H1 (cell line): ENCODE measurements around the gene SPTB. TPM values are rescaled to one million over a fixed set of nuclear protein-coding genes. Genes with fewer than 3 reads are reported as not detected.

Experiments
- CBX8 ChIP-seq: fragments of 300-800, 300-1000 bp; sonication (generic); IDR thresholded peaks from 2 replicates; pipeline ENCODE4 v1.7.1; 2016; ENCODE audit warnings: low read depth, low read length, borderline replicate concordance
- EP300 ChIP-seq, 2 experiments: IDR thresholded peaks; 1 replicate in 1 of 2; 2 replicates in 1 of 2; pipeline ENCODE4 v1.6.1; 2011 to 2012; ENCODE audit warnings: low read depth in 2 of 2, low read length in 2 of 2, mild to moderate bottlenecking in 2 of 2, borderline replicate concordance in 1 of 2, inconsistent platforms in 1 of 2, moderate library complexity in 1 of 2
- FOSL1 ChIP-seq: IDR thresholded peaks from 2 replicates; pipeline ENCODE4 v1.6.1; 2011; ENCODE audit warnings: mild to moderate bottlenecking, low read depth, low read length, moderate library complexity; ENCODE audit not compliant: insufficient read depth
- GTF2F1 ChIP-seq: IDR thresholded peaks from 2 replicates; pipeline ENCODE4 v1.6.1; 2012; ENCODE audit warnings: low read depth, low read length, improper control_type of control experiment, borderline replicate concordance
- SP2 ChIP-seq: IDR thresholded peaks from 2 replicates; pipeline ENCODE4 v1.6.1; 2012; ENCODE audit warnings: mild to moderate bottlenecking, low read length, inconsistent platforms
- polyA plus RNA-seq, 7 experiments: library from polyadenylated mRNA; depleted of rRNA in 3 of 7; stranded (reverse) in 5 of 7; unstranded in 2 of 7; fragments of >200 nt in 5 of 7; fragments of 200-250 nt in 2 of 7; gene quantifications; 1 replicate in 5 of 7; 2 replicates in 1 of 7; 4 replicates in 1 of 7; pipeline versions ENCODE4 v1.2.1 to v1.2.3, GENCODE V29; 2011 to 2013; ENCODE audit warnings: missing spikeins in 2 of 7, mixed read lengths in 2 of 7
- total RNA-seq: library from RNA; stranded (reverse); fragmentation: NEBNext Ultra II Directional; extraction: Animal tissue kit (Norgen Biotek cat#: 25700); gene quantifications from 2 replicates; pipeline ENCODE4 v1.2.1, GENCODE V29; 2021
- TF ChIP-seq, protein P1 (sequence below): fragments of 300-600 bp; sonication (generic); IDR thresholded peaks from 2 replicates; pipeline ENCODE4 v1.7.1; 2012; ENCODE audit warnings: low read length, moderate library complexity, mild to moderate bottlenecking, inconsistent platforms; ENCODE audit not compliant: insufficient replicate concordance
- TF ChIP-seq, protein P2 (sequence below): IDR thresholded peaks from 2 replicates; pipeline ENCODE4 v1.6.1; 2012; ENCODE audit warnings: inconsistent platforms
- TF ChIP-seq, protein P3 (sequence below), 3 experiments: IDR thresholded peaks; 1 replicate in 2 of 3; 2 replicates in 1 of 3; pipeline versions ENCODE4 v1.5.1 to v1.6.1; 2011; ENCODE audit warnings: low read length in 3 of 3, mild to moderate bottlenecking in 3 of 3, inconsistent platforms in 2 of 3, low read depth in 1 of 3, moderate library complexity in 1 of 3; ENCODE audit not compliant: insufficient read depth in 1 of 3; ENCODE audit errors: control extremely low read depth in 1 of 3

SPTB gene
- total and polyA plus RNA-seq, 2 of the 8 experiments (the other 6 are each of a cell fraction or from before 2014, with no cell fraction given): 0.30 to 2.4 TPM

DNA sequence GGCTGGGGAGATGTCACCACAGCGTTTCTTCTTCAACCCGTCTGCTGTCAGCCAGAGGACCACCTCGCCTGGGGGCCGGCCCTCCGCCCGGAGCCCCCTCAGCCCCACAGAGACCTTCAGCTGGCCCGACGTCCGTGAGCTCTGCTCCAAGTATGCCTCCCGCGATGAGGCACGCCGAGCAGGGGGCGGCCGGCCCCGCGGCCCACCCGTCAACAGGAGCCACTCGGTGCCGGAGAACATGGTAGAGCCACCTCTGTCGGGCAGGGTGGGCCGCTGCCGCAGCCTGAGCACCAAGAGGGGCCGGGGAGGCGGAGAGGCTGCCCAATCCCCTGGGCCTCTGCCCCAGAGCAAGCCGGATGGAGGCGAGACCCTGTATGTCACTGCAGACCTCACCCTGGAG is 136.6 kb downstream of the SPTB start (continued):
- TF ChIP-seq, protein P1, sequence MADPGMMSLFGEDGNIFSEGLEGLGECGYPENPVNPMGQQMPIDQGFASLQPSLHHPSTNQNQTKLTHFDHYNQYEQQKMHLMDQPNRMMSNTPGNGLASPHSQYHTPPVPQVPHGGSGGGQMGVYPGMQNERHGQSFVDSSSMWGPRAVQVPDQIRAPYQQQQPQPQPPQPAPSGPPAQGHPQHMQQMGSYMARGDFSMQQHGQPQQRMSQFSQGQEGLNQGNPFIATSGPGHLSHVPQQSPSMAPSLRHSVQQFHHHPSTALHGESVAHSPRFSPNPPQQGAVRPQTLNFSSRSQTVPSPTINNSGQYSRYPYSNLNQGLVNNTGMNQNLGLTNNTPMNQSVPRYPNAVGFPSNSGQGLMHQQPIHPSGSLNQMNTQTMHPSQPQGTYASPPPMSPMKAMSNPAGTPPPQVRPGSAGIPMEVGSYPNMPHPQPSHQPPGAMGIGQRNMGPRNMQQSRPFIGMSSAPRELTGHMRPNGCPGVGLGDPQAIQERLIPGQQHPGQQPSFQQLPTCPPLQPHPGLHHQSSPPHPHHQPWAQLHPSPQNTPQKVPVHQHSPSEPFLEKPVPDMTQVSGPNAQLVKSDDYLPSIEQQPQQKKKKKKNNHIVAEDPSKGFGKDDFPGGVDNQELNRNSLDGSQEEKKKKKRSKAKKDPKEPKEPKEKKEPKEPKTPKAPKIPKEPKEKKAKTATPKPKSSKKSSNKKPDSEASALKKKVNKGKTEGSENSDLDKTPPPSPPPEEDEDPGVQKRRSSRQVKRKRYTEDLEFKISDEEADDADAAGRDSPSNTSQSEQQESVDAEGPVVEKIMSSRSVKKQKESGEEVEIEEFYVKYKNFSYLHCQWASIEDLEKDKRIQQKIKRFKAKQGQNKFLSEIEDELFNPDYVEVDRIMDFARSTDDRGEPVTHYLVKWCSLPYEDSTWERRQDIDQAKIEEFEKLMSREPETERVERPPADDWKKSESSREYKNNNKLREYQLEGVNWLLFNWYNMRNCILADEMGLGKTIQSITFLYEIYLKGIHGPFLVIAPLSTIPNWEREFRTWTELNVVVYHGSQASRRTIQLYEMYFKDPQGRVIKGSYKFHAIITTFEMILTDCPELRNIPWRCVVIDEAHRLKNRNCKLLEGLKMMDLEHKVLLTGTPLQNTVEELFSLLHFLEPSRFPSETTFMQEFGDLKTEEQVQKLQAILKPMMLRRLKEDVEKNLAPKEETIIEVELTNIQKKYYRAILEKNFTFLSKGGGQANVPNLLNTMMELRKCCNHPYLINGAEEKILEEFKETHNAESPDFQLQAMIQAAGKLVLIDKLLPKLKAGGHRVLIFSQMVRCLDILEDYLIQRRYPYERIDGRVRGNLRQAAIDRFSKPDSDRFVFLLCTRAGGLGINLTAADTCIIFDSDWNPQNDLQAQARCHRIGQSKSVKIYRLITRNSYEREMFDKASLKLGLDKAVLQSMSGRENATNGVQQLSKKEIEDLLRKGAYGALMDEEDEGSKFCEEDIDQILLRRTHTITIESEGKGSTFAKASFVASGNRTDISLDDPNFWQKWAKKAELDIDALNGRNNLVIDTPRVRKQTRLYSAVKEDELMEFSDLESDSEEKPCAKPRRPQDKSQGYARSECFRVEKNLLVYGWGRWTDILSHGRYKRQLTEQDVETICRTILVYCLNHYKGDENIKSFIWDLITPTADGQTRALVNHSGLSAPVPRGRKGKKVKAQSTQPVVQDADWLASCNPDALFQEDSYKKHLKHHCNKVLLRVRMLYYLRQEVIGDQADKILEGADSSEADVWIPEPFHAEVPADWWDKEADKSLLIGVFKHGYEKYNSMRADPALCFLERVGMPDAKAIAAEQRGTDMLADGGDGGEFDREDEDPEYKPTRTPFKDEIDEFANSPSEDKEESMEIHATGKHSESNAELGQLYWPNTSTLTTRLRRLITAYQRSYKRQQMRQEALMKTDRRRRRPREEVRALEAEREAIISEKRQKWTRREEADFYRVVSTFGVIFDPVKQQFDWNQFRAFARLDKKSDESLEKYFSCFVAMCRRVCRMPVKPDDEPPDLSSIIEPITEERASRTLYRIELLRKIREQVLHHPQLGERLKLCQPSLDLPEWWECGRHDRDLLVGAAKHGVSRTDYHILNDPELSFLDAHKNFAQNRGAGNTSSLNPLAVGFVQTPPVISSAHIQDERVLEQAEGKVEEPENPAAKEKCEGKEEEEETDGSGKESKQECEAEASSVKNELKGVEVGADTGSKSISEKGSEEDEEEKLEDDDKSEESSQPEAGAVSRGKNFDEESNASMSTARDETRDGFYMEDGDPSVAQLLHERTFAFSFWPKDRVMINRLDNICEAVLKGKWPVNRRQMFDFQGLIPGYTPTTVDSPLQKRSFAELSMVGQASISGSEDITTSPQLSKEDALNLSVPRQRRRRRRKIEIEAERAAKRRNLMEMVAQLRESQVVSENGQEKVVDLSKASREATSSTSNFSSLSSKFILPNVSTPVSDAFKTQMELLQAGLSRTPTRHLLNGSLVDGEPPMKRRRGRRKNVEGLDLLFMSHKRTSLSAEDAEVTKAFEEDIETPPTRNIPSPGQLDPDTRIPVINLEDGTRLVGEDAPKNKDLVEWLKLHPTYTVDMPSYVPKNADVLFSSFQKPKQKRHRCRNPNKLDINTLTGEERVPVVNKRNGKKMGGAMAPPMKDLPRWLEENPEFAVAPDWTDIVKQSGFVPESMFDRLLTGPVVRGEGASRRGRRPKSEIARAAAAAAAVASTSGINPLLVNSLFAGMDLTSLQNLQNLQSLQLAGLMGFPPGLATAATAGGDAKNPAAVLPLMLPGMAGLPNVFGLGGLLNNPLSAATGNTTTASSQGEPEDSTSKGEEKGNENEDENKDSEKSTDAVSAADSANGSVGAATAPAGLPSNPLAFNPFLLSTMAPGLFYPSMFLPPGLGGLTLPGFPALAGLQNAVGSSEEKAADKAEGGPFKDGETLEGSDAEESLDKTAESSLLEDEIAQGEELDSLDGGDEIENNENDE: no peak
- no peak for TF ChIP-seq CBX8
- no peak for TF ChIP-seq SP2
- TF ChIP-seq, protein P2, sequence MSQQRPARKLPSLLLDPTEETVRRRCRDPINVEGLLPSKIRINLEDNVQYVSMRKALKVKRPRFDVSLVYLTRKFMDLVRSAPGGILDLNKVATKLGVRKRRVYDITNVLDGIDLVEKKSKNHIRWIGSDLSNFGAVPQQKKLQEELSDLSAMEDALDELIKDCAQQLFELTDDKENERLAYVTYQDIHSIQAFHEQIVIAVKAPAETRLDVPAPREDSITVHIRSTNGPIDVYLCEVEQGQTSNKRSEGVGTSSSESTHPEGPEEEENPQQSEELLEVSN: no peak
- TF ChIP-seq GTF2F1: no peak
- TF ChIP-seq, protein P3, sequence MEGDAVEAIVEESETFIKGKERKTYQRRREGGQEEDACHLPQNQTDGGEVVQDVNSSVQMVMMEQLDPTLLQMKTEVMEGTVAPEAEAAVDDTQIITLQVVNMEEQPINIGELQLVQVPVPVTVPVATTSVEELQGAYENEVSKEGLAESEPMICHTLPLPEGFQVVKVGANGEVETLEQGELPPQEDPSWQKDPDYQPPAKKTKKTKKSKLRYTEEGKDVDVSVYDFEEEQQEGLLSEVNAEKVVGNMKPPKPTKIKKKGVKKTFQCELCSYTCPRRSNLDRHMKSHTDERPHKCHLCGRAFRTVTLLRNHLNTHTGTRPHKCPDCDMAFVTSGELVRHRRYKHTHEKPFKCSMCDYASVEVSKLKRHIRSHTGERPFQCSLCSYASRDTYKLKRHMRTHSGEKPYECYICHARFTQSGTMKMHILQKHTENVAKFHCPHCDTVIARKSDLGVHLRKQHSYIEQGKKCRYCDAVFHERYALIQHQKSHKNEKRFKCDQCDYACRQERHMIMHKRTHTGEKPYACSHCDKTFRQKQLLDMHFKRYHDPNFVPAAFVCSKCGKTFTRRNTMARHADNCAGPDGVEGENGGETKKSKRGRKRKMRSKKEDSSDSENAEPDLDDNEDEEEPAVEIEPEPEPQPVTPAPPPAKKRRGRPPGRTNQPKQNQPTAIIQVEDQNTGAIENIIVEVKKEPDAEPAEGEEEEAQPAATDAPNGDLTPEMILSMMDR (IDR thresholded peaks at IDR 0.05; ENCODE audit: control extremely low read depth in 1 of 3, insufficient read depth in 1 of 3, low read depth in 1 of 3, low read length in 3 of 3): no peak
- no peak for TF ChIP-seq FOSL1
- TF ChIP-seq EP300 (IDR thresholded peaks at IDR 0.05; ENCODE audit: borderline replicate concordance in 1 of 2, low read depth in 2 of 2, low read length in 2 of 2): no peak
